Neutrophil (primary cell): Measurements from ENCODE around the gene ZBTB20.

Experiments
- H3K27ac ChIP-seq: fragments of 200-600 bp; sonication (generic); 2 replicates; pipeline ENCODE4 v1.5.1; 2016; ENCODE audit warnings: mild to moderate bottlenecking, moderate library complexity
- H3K27me3 ChIP-seq: fragments of 200-600 bp; sonication (generic); 2 replicates; pipeline ENCODE4 v1.6.0; 2016; ENCODE audit warnings: mild to moderate bottlenecking
- H3K36me3 ChIP-seq: fragments of 200-600 bp; sonication (generic); 2 replicates; pipeline ENCODE4 v1.5.1; 2017
- H3K4me1 ChIP-seq, 2 experiments: fragments of 200-600 bp in 1 of 2; sonication (generic) in 1 of 2; 1 replicate in 1 of 2; 2 replicates in 1 of 2; pipeline versions ENCODE4 v1.5.1 to v1.6.1; 2013 to 2016; ENCODE audit warnings: low read depth in 1 of 2, low read length in 1 of 2, mild to moderate bottlenecking in 1 of 2, moderate library complexity in 1 of 2; ENCODE audit not compliant: control insufficient read depth in 1 of 2, insufficient read depth in 1 of 2
- H3K4me3 ChIP-seq, 2 experiments: fragments of 200-600 bp in 1 of 2; sonication (generic) in 1 of 2; 1 replicate in 1 of 2; 2 replicates in 1 of 2; pipeline ENCODE4 v1.5.1; 2013 to 2016; ENCODE audit warnings: low read depth in 1 of 2, low read length in 1 of 2, mild to moderate bottlenecking in 1 of 2, moderate library complexity in 1 of 2
- H3K9me3 ChIP-seq: fragments of 200-600 bp; sonication (generic); 2 replicates; pipeline ENCODE4 v1.5.1; 2016
- CTCF ChIP-seq: fragments of 200-600 bp; sonication (generic); IDR thresholded peaks from 2 replicates; pipeline ENCODE4 v1.5.1; 2016; ENCODE audit warnings: antibody characterized with exemption

ZBTB20 gene

GRCh38 chr3:114645392-114645791 is 501.7 kb downstream of the ZBTB20 start:
- Histone ChIP-seq H3K27ac (no peak overlapping the region), H3K36me3 (no peaks in the 10 kb centered on the region), H3K4me3 (no peak overlapping the region), H3K4me1 (no peaks in the 10 kb centered on the region), H3K9me3 (no peaks in the 10 kb centered on the region), H3K27me3 (no peaks in the 10 kb centered on the region)
- no peak for TF ChIP-seq CTCF

GRCh38 chr3:114644367-114644766 is 502.7 kb downstream of the ZBTB20 start:
- H3K27ac ChIP-seq: no peak overlapping the region

GRCh38 chr3:114642951-114643741 is 503.9 kb downstream of the ZBTB20 start:
- Histone ChIP-seq H3K27me3 (no peaks in the 10 kb centered on the region), H3K4me1 (no peaks in the 10 kb centered on the region), H3K4me3 (no peak overlapping the region), H3K9me3 (no peaks in the 10 kb centered on the region), H3K27ac (no peak overlapping the region), H3K36me3 (no peaks in the 10 kb centered on the region)
- TF ChIP-seq CTCF: no peak

More at GRCh38 chr3:114644367-114644766, 502.7 kb downstream of the ZBTB20 start:
- H3K9me3 ChIP-seq: no peaks in the 10 kb centered on the region
- no peaks in the 10 kb centered on the region for H3K27me3 ChIP-seq
- H3K4me3 ChIP-seq: no peak overlapping the region
- no peak for TF ChIP-seq CTCF
- no peaks in the 10 kb centered on the region for H3K4me1 ChIP-seq
- H3K36me3 ChIP-seq: no peaks in the 10 kb centered on the region

GRCh38 chr3:114640126-114640525 is 507.0 kb downstream of the ZBTB20 start:
- Histone ChIP-seq H3K4me1 (no peaks in the 10 kb centered on the region), H3K27me3 (no peaks in the 10 kb centered on the region), H3K27ac (no peak overlapping the region), H3K9me3 (no peaks in the 10 kb centered on the region), H3K4me3 (no peak overlapping the region), H3K36me3 (no peaks in the 10 kb centered on the region)
- no peak for TF ChIP-seq CTCF

- no peak for TF ChIP-seq CTCF
- no peaks in the 10 kb centered on the region for H3K9me3 ChIP-seq
- H3K4me1 ChIP-seq: no peaks in the 10 kb centered on the region
- H3K4me3 ChIP-seq: no peak overlapping the region
- H3K27me3 ChIP-seq: no peaks in the 10 kb centered on the region
- no peaks in the 10 kb centered on the region for H3K36me3 ChIP-seq
- no peak overlapping the region for H3K27ac ChIP-seq
Observed at GRCh38 chr3:114639171-114639570, 507.9 kb downstream of the ZBTB20 start.
